ENCODE measurements around the gene CLEC3B. TPM values are rescaled to one million over a fixed set of nuclear protein-coding genes. Genes with fewer than 3 reads are reported as not detected.
A peak's percentile ranks its signal among the peaks of the same experiment; 100 is the strongest.

The CLEC3B gene
- total RNA-seq, 4 donors from 2014 or later, result 137 to 819 (median 340) TPM

- TF ChIP-seq CTCF (IDR thresholded peaks at IDR 0.05) (no peak), POLR2A (IDR thresholded peaks at IDR 0.05) (no peak), EP300 (IDR thresholded peaks at IDR 0.05) (no peak)
- 87 to 91% methylated on average over 3 of the region's 3 CpGs for WGBS, 2 donors
- Histone ChIP-seq H3K27me3 (no peaks in the 10 kb centered on the region), H3K9me3 (no peaks in the 10 kb centered on the region), H3K4me1 (no peaks in the 10 kb centered on the region), H3K36me3 (peaks cover 0 to 95% (median 7%) of the 10 kb centered on the region in 3 donors), H3K4me3 (no peak overlapping the region), H3K27ac (peak overlapping the region in 1 of 4 donors; percentile 8)
- DNase-seq (ENCODE audit: low spot score in 2 of 2), result no peak
These were observed 23.4 kb upstream of the CLEC3B start for GRCh38 chr3:45002720-45003119.

- no peaks in the 10 kb centered on the region for H3K27me3 ChIP-seq
- no peak for TF ChIP-seq CTCF (IDR thresholded peaks at IDR 0.05)
- no peaks in the 10 kb centered on the region for H3K4me1 ChIP-seq
- DNase-seq (ENCODE audit: low spot score in 2 of 2), result no peak
- peaks cover 0 to 93% (median 7%) of the 10 kb centered on the region in 3 donors for H3K36me3 ChIP-seq
- no peak overlapping the region for H3K4me3 ChIP-seq
- H3K27ac ChIP-seq, result peak overlapping the region in 1 of 4 donors; percentile 8
- no peaks in the 10 kb centered on the region for H3K9me3 ChIP-seq
These were observed 22.7 kb upstream of the CLEC3B start for GRCh38 chr3:45003406-45003805.

- H3K27me3 ChIP-seq, result no peaks in the 10 kb centered on the region
- WGBS, 2 donors, result 77 to 86% methylated on average over 2 of the region's 2 CpGs
- H3K4me3 ChIP-seq, result no peak overlapping the region
- peak overlapping the region in 1 of 4 donors; percentile 8 for H3K27ac ChIP-seq
- H3K4me1 ChIP-seq, result no peaks in the 10 kb centered on the region
- peaks cover 0 to 89% (median 7%) of the 10 kb centered on the region in 3 donors for H3K36me3 ChIP-seq
- no peak for DNase-seq (ENCODE audit: low spot score in 2 of 2)
- no peaks in the 10 kb centered on the region for H3K9me3 ChIP-seq
- TF ChIP-seq CTCF (IDR thresholded peaks at IDR 0.05) (no peak), EP300 (IDR thresholded peaks at IDR 0.05) (peak in 1 of 2 donors; percentile 28), POLR2A (IDR thresholded peaks at IDR 0.05) (no peak)
These were observed 22.2 kb upstream of the CLEC3B start for GRCh38 chr3:45003859-45004258.

- H3K4me3 ChIP-seq, result no peak overlapping the region
- H3K4me1 ChIP-seq, result peaks cover 3 to 24% (median 14%) of the 10 kb centered on the region in 4 donors
- TF ChIP-seq CTCF (IDR thresholded peaks at IDR 0.05) (no peak), EP300 (IDR thresholded peaks at IDR 0.05) (no peak), POLR2A (IDR thresholded peaks at IDR 0.05) (no peak)
- no peak for DNase-seq (ENCODE audit: low spot score in 2 of 2)
- peaks cover 0 to 67% (median 0%) of the 10 kb centered on the region in 3 donors for H3K36me3 ChIP-seq
- H3K27ac ChIP-seq, result no peak overlapping the region
- H3K9me3 ChIP-seq, result no peaks in the 10 kb centered on the region
- whole genome bisulfite sequencing, 2 donors, result 76 to 80% methylated on average over 8 of the region's 8 CpGs
- no peaks in the 10 kb centered on the region for H3K27me3 ChIP-seq
These were observed 19.0 kb upstream of the CLEC3B start for GRCh38 chr3:45007091-45007490.

- TF ChIP-seq EP300 (IDR thresholded peaks at IDR 0.05) (no peak), POLR2A (IDR thresholded peaks at IDR 0.05) (no peak), CTCF (IDR thresholded peaks at IDR 0.05) (no peak)
- H3K36me3 ChIP-seq, result peaks cover 0 to 58% (median 0%) of the 10 kb centered on the region in 3 donors
- no peak for DNase-seq (ENCODE audit: low spot score in 2 of 2)
- no peak overlapping the region for H3K4me3 ChIP-seq
- H3K4me1 ChIP-seq, result peaks cover 6 to 34% (median 21%) of the 10 kb centered on the region in 4 donors
- H3K9me3 ChIP-seq, result no peaks in the 10 kb centered on the region
- peak overlapping the region in 1 of 4 donors; percentile 16 for H3K27ac ChIP-seq
- 90 to 96% methylated on average over 1 of the region's 1 CpG for WGBS, 2 donors
- H3K27me3 ChIP-seq, result no peaks in the 10 kb centered on the region
These were observed 18.0 kb upstream of the CLEC3B start for GRCh38 chr3:45008117-45008516.

Measured in tibial nerve (tissue), 4 donors.